HepG2 (cell line): ENCODE data around the gene PPP1R3F. TPM values are rescaled to one million over a fixed set of nuclear protein-coding genes. Genes with fewer than 3 reads are reported as not detected.
A peak's percentile ranks its signal among the peaks of the same experiment; 100 is the strongest.

Experiments
- ARNTL ChIP-seq: sonication (generic); formaldehyde crosslinking; IDR thresholded peaks from 2 replicates; pipeline ENCODE4 v1.4.0; 2020; ENCODE audit warnings: mild to moderate bottlenecking, missing genetic modification reagents
- ELF1 ChIP-seq: sonication (generic); formaldehyde crosslinking; IDR thresholded peaks from 2 replicates; pipeline ENCODE4 v1.4.0; 2020; ENCODE audit warnings: missing genetic modification reagents
- HMG20B ChIP-seq: conservative IDR thresholded peaks from 2 replicates; pipeline ENCODE4 v1.6.1; 2016; ENCODE audit warnings: missing genetic modification reagents, missing compliant biosample characterization
- ISL2 ChIP-seq: sonication (generic); formaldehyde crosslinking; IDR thresholded peaks from 2 replicates; pipeline ENCODE4 v1.5.0; 2020; ENCODE audit warnings: missing genetic modification reagents
- KMT2B ChIP-seq: IDR thresholded peaks from 2 replicates; pipeline ENCODE4 v1.6.1; 2016; ENCODE audit warnings: missing genetic modification reagents, missing compliant biosample characterization
- SKI ChIP-seq: fragments of 450-650 bp; IDR thresholded peaks from one replicate; pipeline ENCODE4 v1.6.1; 2018; ENCODE audit warnings: mild to moderate bottlenecking; ENCODE audit not compliant: partially characterized antibody
- SOX5 ChIP-seq: IDR thresholded peaks from 2 replicates; pipeline ENCODE4 v1.6.1; 2016; ENCODE audit warnings: borderline replicate concordance
- SRSF4 ChIP-seq: fragments of 200-400 bp; formaldehyde crosslinking; IDR thresholded peaks from one replicate; pipeline ENCODE4 v1.6.1; 2018; ENCODE audit warnings: mild to moderate bottlenecking, low read depth, low read length, moderate library complexity; ENCODE audit not compliant: poor library complexity, severe bottlenecking
- SUZ12 ChIP-seq: fragments of 150-350 bp; IDR thresholded peaks from 2 replicates; pipeline ENCODE4 v1.6.1; 2014; ENCODE audit warnings: low read depth, low read length
- ZIK1 ChIP-seq: sonication (generic); formaldehyde crosslinking; IDR thresholded peaks from 2 replicates; pipeline ENCODE4 v1.5.0; 2020; ENCODE audit warnings: mild to moderate bottlenecking, low read depth, missing genetic modification reagents, borderline replicate concordance
- ZNF253 ChIP-seq: sonication (generic); formaldehyde crosslinking; IDR thresholded peaks from 2 replicates; pipeline ENCODE4 v1.8.0; 2022; ENCODE audit warnings: mild to moderate bottlenecking, missing genetic modification reagents, borderline replicate concordance
- ZNF280D ChIP-seq: sonication (generic); formaldehyde crosslinking; IDR thresholded peaks from 2 replicates; pipeline ENCODE4 v1.5.1; 2020; ENCODE audit warnings: mild to moderate bottlenecking, missing genetic modification reagents
- ZNF446 ChIP-seq: sonication (generic); formaldehyde crosslinking; IDR thresholded peaks from 2 replicates; pipeline ENCODE4 v1.5.0; 2020; ENCODE audit warnings: mild to moderate bottlenecking, missing genetic modification reagents
- ZNF460 ChIP-seq: sonication (generic); formaldehyde crosslinking; IDR thresholded peaks from 2 replicates; pipeline ENCODE4 v1.5.1; 2020; ENCODE audit warnings: missing genetic modification reagents, mild to moderate bottlenecking, borderline replicate concordance
- ZNF687 ChIP-seq: sonication (generic); formaldehyde crosslinking; IDR thresholded peaks from 2 replicates; pipeline ENCODE4 v1.5.1; 2020; ENCODE audit warnings: mild to moderate bottlenecking, missing genetic modification reagents, moderate library complexity
- ZSCAN31 ChIP-seq: sonication (generic); formaldehyde crosslinking; IDR thresholded peaks from 2 replicates; pipeline ENCODE4 v1.5.0; 2020; ENCODE audit warnings: low read depth, mild to moderate bottlenecking, missing genetic modification reagents
- polyA plus RNA-seq, 8 experiments: library from polyadenylated mRNA; depleted of rRNA in 3 of 8; stranded (reverse) in 7 of 8; unstranded in 1 of 8; fragments of >200 nt; fragmentation: Illumina TruSeq in 4 of 8; extraction: Trizol in 4 of 8; gene quantifications; 2 replicates each; pipeline versions ENCODE4 v1.2.1 to v1.2.3, GENCODE V29; 2011 to 2016; ENCODE audit warnings: low read depth in 4 of 8, missing spikeins in 1 of 8, mixed read lengths in 1 of 8; ENCODE audit not compliant: insufficient read depth in 1 of 8
- total RNA-seq, 5 experiments: library from RNA; depleted of rRNA; stranded (reverse); fragments of >200 nt; fragmentation: Illumina TruSeq; extraction: Trizol; gene quantifications; 2 replicates each; pipeline ENCODE4 v1.2.3, GENCODE V29; 2016; ENCODE audit warnings: low read depth in 1 of 5
- TF ChIP-seq, protein P1 (sequence below): sonication (generic); formaldehyde crosslinking; IDR thresholded peaks from 2 replicates; pipeline ENCODE4 v1.4.0; 2020; ENCODE audit warnings: missing genetic modification reagents, borderline replicate concordance
- TF ChIP-seq, protein P2 (sequence below): sonication (generic); formaldehyde crosslinking; IDR thresholded peaks from 2 replicates; pipeline ENCODE4 v1.4.0; 2020; ENCODE audit warnings: missing genetic modification reagents

PPP1R3F gene
- total and polyA plus RNA-seq, 2 of the 13 experiments (the other 11 are each of a cell fraction or from before 2014, with no cell fraction given): 0.82 to 0.84 TPM

- no peak; the same call in 1 of the 2 replicates for TF ChIP-seq ZNF687 (CRISPR knock-in tag)
- TF ChIP-seq, protein P1, sequence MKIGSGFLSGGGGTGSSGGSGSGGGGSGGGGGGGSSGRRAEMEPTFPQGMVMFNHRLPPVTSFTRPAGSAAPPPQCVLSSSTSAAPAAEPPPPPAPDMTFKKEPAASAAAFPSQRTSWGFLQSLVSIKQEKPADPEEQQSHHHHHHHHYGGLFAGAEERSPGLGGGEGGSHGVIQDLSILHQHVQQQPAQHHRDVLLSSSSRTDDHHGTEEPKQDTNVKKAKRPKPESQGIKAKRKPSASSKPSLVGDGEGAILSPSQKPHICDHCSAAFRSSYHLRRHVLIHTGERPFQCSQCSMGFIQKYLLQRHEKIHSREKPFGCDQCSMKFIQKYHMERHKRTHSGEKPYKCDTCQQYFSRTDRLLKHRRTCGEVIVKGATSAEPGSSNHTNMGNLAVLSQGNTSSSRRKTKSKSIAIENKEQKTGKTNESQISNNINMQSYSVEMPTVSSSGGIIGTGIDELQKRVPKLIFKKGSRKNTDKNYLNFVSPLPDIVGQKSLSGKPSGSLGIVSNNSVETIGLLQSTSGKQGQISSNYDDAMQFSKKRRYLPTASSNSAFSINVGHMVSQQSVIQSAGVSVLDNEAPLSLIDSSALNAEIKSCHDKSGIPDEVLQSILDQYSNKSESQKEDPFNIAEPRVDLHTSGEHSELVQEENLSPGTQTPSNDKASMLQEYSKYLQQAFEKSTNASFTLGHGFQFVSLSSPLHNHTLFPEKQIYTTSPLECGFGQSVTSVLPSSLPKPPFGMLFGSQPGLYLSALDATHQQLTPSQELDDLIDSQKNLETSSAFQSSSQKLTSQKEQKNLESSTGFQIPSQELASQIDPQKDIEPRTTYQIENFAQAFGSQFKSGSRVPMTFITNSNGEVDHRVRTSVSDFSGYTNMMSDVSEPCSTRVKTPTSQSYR (CRISPR knock-in tag): no peak
- peak; percentile 13; the same call in 1 of the 2 replicates for TF ChIP-seq ZIK1 (CRISPR knock-in tag)
- TF ChIP-seq ZNF446: no peak
- no peak for TF ChIP-seq ARNTL (CRISPR knock-in tag)
- TF ChIP-seq SUZ12: no peak
- TF ChIP-seq SKI: no peak
- no peak for TF ChIP-seq SOX5 (CRISPR knock-in tag)
- TF ChIP-seq KMT2B: peak; percentile 30; the same call in 1 of the 2 replicates
- TF ChIP-seq HMG20B (CRISPR knock-in tag): no peak
- no peak for TF ChIP-seq ZSCAN31 (CRISPR knock-in tag)
- TF ChIP-seq ZNF253: no peak
- TF ChIP-seq SRSF4: no peak
- TF ChIP-seq ZNF280D (CRISPR knock-in tag): no peak
- no peak for TF ChIP-seq ISL2
- no peak for TF ChIP-seq ZNF460 (CRISPR knock-in tag)
- no peak for TF ChIP-seq ELF1 (CRISPR knock-in tag)
- TF ChIP-seq, protein P2, sequence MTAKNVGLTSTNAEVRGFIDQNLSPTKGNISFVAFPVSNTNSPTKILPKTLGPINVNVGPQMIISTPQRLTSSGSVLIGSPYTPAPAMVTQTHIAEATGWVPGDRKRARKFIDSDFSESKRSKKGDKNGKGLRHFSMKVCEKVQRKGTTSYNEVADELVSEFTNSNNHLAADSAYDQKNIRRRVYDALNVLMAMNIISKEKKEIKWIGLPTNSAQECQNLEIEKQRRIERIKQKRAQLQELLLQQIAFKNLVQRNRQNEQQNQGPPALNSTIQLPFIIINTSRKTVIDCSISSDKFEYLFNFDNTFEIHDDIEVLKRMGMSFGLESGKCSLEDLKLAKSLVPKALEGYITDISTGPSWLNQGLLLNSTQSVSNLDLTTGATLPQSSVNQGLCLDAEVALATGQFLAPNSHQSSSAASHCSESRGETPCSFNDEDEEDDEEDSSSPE (CRISPR knock-in tag): peak; percentile 57
These were observed 405 bp upstream of the PPP1R3F start (continued) for GRCh38 chrX:49269010-49269766.
